MG63 (cell line): ENCODE data around the gene SIRPG. TPM values are rescaled to one million over a fixed set of nuclear protein-coding genes. Genes with fewer than 3 reads are reported as not detected.

Source experiments
- DNase-seq: peaks from one replicate; pipeline ENCODE4 v3.0.0-alpha.2; 2020
- H3K27me3 ChIP-seq: fragments of 250-450 bp; sonication (Bioruptor Pico); 2 replicates; pipeline ENCODE4 v1.5.1; 2020; ENCODE audit warnings: mild to moderate bottlenecking, moderate library complexity
- H3K36me3 ChIP-seq: fragments of 250-450 bp; sonication (Bioruptor Pico); 2 replicates; pipeline ENCODE4 v1.5.1; 2020; ENCODE audit warnings: mild to moderate bottlenecking, moderate library complexity
- H3K4me3 ChIP-seq: fragments of 250-450 bp; sonication (Bioruptor Pico); 2 replicates; pipeline ENCODE4 v1.5.1; 2020; ENCODE audit warnings: mild to moderate bottlenecking, moderate library complexity
- H3K9me3 ChIP-seq: fragments of 250-450 bp; sonication (Bioruptor Pico); 2 replicates; pipeline ENCODE4 v1.5.1; 2020; ENCODE audit warnings: mild to moderate bottlenecking, moderate library complexity
- total RNA-seq: library from RNA; depleted of rRNA; stranded (reverse); fragments of >200 nt; shearing (Covaris generic); gene quantifications from 2 replicates; pipeline ENCODE4 v1.2.3, GENCODE V29; 2014; ENCODE audit warnings: low replicate concordance

Gene SIRPG
- total RNA-seq, 1 experiment from 2014 or later: not detected

DNA sequence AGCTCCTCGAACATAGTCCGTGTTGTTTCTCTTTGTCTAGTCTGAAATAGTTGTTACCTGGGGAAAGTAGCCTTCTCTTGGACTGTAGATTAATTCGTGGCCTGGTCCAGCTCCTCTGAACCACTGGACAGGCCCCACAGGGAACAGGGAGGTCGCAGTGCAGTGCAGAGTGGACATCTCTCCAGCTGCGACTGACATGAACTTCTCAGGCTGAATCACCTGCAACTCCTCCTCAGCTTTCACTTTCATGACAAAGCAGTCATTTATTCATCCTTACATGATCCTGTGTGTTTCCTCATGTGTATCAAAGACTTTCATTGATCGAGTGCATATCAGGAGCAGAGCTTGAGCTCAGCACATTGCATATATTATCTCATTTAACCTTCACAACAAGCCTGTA, 19.1 kb upstream of the SIRPG start:
- Histone ChIP-seq H3K36me3 (no peaks in the 10 kb centered on the region), H3K27me3 (no peaks in the 10 kb centered on the region; the same call in 1 of the 2 replicates), H3K9me3 (no peaks in the 10 kb centered on the region), H3K4me3 (no peak overlapping the region)
- no peak for DNase-seq

DNA sequence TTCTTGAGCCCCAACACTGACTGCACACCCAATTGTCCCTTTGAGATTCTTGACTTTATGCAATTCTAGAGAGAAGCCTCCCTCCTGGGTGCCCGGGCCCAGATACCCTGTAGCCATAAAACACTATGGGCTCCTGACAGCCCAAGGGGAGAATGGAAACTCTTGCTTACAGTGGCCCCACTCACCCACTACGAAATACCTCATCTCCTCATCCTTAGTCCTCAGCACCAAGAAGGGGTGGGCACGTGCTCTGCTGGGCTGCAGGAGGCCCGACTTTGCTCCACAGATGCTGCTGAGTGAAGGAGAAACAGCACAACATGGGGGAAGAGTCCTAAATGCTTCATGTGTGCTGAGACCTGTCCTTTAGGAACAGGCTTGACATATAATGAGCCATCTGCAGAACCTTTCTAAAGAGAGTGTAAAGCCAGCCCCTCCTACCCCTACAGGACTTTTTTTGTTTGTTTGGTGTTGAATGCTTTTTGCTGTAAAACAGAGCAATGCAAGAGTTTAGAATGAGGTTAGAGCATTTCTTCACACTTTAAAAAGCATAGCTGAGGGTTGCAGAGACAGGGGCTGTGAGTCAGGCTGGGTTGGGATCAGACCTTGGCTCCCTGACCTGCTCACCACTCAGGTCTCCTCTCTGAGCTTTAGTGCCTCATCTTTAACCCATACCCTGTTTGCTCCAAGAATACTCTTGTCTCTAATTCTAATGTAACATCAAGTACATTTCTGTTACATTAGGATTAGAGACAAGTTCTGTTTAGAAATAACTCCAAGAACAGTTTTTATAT, 17.6 kb upstream of the SIRPG start:
- H3K9me3 ChIP-seq: no peaks in the 10 kb centered on the region
- no peaks in the 10 kb centered on the region for H3K36me3 ChIP-seq
- H3K4me3 ChIP-seq: no peak overlapping the region
- H3K27me3 ChIP-seq: no peaks in the 10 kb centered on the region
- DNase-seq: no peak

DNA sequence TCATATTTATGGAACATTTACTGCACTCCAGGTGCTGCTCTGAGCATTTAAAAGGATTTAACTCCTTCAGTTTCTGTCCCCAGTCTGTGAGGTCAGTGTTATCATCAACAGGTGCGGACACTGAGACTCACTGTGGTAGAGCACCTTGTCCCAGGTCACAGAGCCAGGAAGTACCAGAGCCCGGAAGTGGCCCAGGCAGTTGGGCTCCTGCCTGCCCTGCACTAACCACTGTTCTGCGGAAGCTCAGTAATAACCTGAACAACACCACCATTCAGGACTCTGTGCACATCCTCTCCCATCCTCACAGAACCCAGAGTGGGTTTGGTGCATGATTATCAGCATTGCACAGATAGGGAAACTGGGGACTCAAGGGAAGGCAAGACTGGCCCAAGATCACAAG, 16.8 kb upstream of the SIRPG start:
- Histone ChIP-seq H3K4me3 (no peak overlapping the region), H3K9me3 (no peaks in the 10 kb centered on the region), H3K27me3 (no peaks in the 10 kb centered on the region), H3K36me3 (no peaks in the 10 kb centered on the region)
- no peak for DNase-seq

DNA sequence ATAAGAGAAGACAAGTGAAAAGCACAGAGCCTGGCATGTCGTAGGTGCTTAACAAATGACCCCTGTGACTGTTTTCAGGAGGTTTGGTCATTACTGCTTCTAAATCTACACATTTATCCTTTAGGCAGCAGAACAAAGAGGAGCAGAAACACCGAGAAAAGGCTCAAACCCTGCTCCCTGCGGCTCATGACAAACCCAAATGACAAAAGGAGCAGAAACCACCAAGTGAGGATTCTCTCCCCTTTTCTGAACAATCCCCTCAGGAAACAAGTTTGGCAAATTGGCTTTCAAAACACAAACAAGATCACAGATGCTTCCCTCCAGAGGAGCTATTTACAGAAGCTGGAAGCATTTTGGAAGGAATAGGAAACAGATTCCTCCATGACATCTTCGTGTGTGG, 15.8 kb upstream of the SIRPG start:
- H3K36me3 ChIP-seq: no peaks in the 10 kb centered on the region
- H3K4me3 ChIP-seq: no peak overlapping the region
- H3K27me3 ChIP-seq: no peaks in the 10 kb centered on the region
- H3K9me3 ChIP-seq: no peaks in the 10 kb centered on the region
- no peak for DNase-seq

DNA sequence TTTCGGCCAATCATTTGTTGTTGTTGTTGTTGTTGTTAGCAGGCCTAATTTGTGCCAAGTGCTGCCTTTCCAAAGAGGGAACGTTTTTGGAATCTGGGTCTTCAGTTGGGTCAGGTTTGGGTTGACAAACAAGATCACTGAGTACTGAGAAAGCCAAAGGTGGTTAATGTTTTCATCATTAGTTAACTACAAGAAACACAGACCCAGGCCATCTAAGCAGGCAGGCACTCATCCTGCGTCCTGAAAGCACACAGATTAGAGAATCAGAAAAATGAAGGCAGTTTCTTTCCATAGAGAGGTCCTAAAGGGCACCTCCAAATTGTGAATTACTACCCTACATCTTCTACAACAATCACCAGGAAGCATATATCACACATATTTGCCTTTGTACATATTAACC, 15.1 kb upstream of the SIRPG start:
- DNase-seq: no peak
- H3K36me3 ChIP-seq: no peaks in the 10 kb centered on the region
- H3K9me3 ChIP-seq: no peaks in the 10 kb centered on the region
- no peak overlapping the region for H3K4me3 ChIP-seq
- no peaks in the 10 kb centered on the region for H3K27me3 ChIP-seq

DNA sequence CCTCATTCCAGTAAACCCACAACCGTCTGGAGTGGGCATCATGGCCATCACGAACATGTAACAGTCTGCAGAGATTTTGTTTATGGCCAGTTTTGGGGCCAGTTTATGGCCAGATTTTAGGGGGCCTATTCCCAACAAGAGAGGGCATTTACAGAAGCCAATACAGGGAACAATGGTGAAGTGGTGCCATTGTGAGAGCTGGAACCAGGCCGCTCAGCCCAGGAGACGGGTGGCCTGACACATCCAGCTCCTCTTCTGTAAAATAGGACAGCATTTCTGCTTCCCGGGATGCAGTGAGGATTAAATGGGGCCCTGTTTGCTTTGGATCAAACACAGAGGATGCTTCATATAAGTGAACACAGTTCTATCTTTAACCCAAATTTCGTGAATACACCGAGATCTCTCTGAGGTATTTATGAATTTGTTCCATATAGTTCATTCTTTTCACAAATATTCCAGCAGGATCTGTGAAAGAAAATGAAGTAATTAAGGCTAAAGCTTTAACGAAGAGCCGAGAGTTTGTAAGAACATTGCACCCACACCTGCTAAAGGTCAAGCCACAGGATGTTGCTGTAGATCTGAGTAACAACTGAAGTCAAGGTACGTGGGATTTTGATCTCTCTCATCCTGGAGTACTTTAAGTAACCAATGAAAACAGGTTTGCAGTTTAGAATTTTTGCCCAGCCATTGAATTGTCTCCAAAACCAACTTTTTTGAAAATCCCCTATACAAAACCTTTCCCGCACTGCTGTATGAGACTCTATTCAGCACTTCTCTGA, 14.5 kb upstream of the SIRPG start:
- H3K36me3 ChIP-seq: no peaks in the 10 kb centered on the region

DNA sequence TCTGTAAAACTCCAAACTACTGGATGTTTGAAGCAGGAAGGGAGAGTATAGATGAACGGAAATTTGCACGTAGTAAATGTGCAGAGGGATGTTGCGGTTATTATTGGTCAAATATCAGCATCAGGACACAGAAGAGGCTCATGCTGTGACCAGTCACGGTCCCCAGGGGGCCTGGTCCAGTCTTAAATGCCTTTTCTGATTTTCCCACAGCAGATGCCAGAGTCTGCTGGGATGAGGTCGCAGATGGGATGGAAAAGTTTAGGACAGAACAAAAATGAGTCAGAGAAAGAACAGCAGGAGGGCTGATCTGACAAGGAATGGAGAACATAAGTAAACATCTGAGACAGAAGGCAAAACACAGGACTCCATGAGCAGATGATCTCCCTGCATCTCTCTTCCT, 11.7 kb upstream of the SIRPG start:
- no peak overlapping the region for H3K4me3 ChIP-seq
- H3K9me3 ChIP-seq: no peaks in the 10 kb centered on the region
- peak; percentile 47 for DNase-seq
- H3K27me3 ChIP-seq: no peaks in the 10 kb centered on the region
- no peaks in the 10 kb centered on the region for H3K36me3 ChIP-seq

More for the DNA sequence above, 14.5 kb upstream of the SIRPG start:
- no peak for DNase-seq
- no peak overlapping the region for H3K4me3 ChIP-seq
- H3K9me3 ChIP-seq: no peaks in the 10 kb centered on the region
- H3K27me3 ChIP-seq: no peaks in the 10 kb centered on the region

DNA sequence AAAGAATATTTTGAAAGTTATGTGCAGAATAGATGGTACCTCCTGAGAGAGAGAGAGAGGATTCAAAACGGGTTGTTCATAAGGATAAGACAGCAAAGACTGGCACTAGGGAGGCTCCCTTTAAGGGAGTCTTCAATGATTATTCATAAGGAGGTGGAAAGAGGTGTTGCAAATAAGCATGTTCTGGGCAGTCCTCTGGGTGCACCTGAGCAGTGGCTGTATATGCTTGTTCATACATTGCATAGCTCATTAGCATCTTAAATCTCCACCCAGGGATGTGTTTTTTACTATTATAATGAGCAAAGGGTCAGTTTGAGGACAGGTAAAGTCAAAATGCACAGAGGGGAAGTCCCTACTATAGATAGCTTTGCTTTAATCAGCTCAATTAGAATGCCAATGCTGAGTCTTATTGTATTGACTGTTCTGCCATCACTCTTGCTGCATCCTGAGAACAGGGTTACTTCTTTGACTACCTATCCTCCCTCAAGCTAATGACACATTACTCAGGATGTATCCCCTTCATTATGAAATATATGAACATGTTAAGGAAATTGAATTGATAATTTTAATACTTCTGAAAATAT, 10.0 kb upstream of the SIRPG start:
- no peaks in the 10 kb centered on the region for H3K9me3 ChIP-seq

DNA sequence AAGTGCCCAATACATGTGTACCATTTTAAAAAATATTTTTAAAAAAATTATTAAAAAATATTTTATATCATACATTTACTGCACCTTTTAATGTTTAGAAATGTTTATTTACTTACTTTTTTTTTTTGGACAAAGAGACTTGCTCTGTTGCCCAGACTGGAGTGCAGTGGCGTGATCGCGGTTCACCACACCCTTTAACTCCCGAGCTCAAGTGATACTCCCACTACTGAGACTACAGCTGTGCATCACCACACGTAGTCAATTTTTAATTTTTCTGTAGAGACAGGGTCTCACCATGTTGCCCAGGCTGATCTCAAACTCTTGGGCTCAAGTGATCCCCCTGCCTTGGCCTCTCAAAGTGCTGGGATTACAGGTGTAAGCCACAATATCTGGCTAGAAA, 9.2 kb upstream of the SIRPG start:
- H3K27me3 ChIP-seq: no peaks in the 10 kb centered on the region
- H3K9me3 ChIP-seq: no peaks in the 10 kb centered on the region
- DNase-seq: no peak
- H3K36me3 ChIP-seq: no peaks in the 10 kb centered on the region
- no peak overlapping the region for H3K4me3 ChIP-seq

More for the DNA sequence above, 10.0 kb upstream of the SIRPG start:
- DNase-seq: no peak
- Histone ChIP-seq H3K27me3 (no peaks in the 10 kb centered on the region), H3K36me3 (no peaks in the 10 kb centered on the region), H3K4me3 (no peak overlapping the region)

DNA sequence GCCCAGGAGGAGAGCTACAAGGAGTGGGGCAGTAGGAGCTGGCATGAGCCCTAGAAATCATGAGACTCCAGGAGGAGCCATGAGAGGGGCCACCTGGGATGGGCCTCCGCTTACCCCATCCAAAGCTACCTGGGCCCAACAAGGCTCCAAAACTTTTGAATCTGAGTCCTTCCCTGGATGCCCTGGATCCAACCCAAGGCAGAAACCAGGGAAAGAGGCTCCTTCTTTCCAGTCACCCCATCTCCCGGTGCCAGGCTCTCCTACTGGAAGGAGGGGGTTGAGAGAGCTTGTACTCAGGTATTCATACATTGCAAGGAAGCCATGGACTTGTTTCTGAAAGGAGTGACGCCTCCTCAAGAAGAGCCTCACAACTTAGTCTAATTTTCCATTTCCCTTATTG, 7.8 kb upstream of the SIRPG start:
- Histone ChIP-seq H3K4me3 (no peak overlapping the region), H3K9me3 (no peaks in the 10 kb centered on the region), H3K27me3 (no peaks in the 10 kb centered on the region), H3K36me3 (no peaks in the 10 kb centered on the region)
- DNase-seq: no peak

DNA sequence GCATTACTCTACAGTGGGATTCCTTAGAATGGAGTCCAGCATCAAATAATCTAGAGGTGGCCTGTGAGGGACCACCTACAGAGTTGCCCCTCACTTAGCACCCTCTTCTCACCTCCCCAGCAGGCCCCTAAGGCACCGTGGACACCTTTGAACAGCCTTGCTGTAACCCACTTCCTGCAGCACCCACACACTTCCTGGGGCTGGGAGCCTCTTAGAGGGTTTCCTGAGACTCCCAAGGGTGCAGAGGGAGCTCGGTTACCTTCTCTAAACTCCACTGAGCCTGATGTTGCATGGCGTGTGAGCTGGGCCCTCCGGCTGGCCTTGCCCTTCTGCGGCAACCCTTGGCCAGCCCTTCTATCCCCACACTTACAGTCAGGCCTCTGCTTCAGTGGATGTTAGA, 7.3 kb upstream of the SIRPG start:
- DNase-seq: no peak
- Histone ChIP-seq H3K27me3 (no peaks in the 10 kb centered on the region), H3K9me3 (no peaks in the 10 kb centered on the region), H3K4me3 (no peak overlapping the region), H3K36me3 (no peaks in the 10 kb centered on the region)

DNA sequence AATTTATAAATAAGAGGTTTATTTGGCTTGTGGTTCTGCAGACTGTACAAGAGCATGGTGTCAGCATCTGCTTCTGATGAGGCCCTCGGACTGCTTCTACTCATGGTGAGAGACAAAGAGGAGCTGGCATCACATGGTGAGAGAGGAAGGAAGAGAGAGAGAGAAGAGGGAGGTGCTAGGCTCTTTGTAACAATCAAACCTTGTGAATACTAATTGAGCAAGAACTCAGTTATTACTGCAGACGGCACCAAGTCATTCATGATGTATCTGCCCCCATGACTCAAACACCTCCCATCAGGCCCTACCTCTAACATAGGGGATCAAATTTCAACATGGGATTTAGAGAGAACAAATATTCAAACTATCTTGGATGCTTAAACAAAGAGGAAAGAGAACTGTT, 6.3 kb upstream of the SIRPG start:
- H3K9me3 ChIP-seq: no peaks in the 10 kb centered on the region
- H3K4me3 ChIP-seq: no peak overlapping the region
- no peaks in the 10 kb centered on the region for H3K36me3 ChIP-seq
- DNase-seq: no peak
- no peaks in the 10 kb centered on the region for H3K27me3 ChIP-seq

DNA sequence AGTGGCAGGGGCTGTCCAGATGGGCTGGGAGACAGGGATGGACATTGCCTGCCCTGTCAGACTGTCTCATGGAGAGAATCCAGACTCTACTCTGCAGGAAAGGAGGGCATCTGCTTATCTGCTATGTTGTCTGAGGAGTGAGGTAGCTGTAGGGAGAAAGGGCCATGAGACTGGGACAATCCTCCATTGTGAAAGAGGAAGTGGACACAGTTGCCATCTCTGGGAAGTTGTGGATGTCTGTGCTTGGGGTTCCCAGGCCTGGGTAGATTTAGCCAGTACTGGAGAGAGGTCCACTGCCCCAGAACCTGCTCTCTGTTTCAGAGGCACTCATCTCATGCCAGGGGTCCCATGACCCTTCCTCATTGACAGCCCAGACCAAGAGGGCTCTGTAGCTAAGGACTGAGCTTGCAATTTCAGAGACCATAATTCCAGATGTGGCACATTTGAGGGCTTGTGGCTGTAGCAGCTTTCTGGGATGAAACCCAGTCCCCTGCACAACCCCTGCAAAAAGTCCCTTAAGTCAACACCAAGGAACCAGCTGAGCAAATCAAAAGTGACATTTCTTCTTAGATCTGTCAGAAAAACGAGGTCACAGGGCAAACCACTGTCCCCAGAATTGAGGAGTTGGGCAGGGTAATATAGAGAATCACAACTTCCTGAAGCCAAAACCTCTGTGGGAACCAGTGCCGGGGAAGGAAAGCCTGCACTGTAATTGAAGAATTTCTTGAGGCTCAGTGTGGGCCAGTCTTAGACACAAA, 4.1 kb upstream of the SIRPG start:
- H3K4me3 ChIP-seq: no peak overlapping the region
- no peaks in the 10 kb centered on the region for H3K9me3 ChIP-seq
- no peak for DNase-seq
- no peaks in the 10 kb centered on the region for H3K36me3 ChIP-seq
- no peaks in the 10 kb centered on the region for H3K27me3 ChIP-seq

DNA sequence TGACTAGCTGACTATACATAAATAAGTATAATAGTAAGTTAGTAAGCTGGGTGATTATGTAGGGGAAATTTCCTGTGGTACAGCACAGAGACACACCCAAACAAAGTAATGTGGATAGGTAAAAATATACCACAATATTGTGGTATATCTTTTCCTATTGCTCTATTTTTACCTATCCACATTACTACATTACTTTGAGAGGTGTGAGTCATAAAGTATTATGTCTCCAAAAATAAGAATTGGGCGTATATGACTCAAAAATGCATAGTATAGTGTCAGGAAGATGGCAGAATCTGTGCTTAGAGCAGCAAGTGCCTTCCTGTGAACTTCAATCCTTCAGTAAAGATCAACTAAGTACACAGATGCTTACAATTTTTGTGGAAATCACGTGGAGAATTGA, 2.7 kb upstream of the SIRPG start:
- Histone ChIP-seq H3K4me3 (no peak overlapping the region), H3K9me3 (no peaks in the 10 kb centered on the region), H3K27me3 (no peaks in the 10 kb centered on the region), H3K36me3 (no peaks in the 10 kb centered on the region)
- no peak for DNase-seq

DNA sequence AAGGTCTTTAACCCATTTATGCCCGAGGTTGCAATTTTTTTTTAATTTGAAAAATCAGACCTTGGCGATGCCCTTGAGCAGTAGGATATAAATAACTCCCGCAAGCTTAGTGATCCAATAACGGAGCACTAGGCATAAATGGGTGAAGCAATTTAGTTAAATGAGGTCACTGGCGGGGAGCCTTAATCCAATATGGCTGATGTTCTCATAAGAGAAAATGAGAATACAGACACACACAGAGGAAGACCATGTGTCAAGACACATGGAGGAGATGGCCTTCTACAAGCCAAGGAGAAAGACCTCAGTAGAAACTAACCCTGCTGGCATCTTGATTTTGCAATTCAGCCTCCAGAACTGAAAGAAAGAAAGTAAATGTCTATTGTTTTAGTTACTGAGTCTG, 735 bp downstream of the SIRPG start:
- no peak overlapping the region for H3K4me3 ChIP-seq

DNA sequence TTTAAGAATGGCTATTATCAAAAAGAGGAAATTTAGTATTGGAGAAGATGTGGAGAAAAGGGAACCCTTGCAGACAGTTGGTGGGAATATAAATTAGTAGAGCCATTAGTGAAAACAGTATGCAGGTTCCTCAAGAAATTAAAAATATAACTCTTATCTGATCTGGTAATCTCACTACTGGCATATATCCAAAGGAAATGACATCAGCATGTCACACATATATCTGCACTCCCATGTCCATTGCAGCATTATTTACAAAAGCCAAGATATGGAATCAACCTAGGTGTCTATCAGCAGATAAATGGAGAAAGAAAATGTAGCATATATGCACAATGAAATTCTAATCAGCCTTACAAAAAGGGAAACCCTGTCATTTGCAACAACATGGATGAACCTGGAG, 2.6 kb downstream of the SIRPG start:
- DNase-seq: no peak
- Histone ChIP-seq H3K4me3 (no peak overlapping the region), H3K36me3 (no peaks in the 10 kb centered on the region), H3K9me3 (no peaks in the 10 kb centered on the region), H3K27me3 (no peaks in the 10 kb centered on the region)

More for the DNA sequence above, 735 bp downstream of the SIRPG start:
- DNase-seq: no peak
- Histone ChIP-seq H3K36me3 (no peaks in the 10 kb centered on the region), H3K9me3 (no peaks in the 10 kb centered on the region), H3K27me3 (no peaks in the 10 kb centered on the region)

DNA sequence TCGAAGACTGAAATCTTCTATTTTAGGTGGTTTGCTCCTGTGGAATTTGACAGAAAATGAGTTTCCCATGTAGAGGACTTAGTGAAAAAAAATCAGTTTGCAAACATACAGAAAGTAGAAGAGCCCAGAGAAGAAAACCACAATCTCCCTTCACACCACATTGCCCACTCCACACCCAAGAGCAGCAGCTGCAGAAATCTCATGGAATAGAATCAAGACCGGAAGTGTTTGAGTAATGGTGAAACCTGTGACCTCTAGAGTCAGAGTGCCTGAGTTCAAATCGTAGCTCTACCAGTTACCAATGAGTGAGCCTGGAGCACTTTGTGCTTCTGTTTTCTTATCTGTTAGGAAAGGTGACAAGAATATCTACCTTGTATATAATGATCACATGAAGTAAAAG, 4.6 kb downstream of the SIRPG start:
- no peaks in the 10 kb centered on the region for H3K36me3 ChIP-seq
- no peaks in the 10 kb centered on the region for H3K9me3 ChIP-seq
- H3K27me3 ChIP-seq: no peaks in the 10 kb centered on the region
- H3K4me3 ChIP-seq: no peak overlapping the region
- DNase-seq: no peak
